Fibroblast of lung (primary cell): ENCODE data around the gene RCAN3.

Experiments used
- CTCF ChIP-seq, 2 donors: IDR thresholded peaks in 1 of 2; conservative IDR thresholded peaks in 1 of 2; 1 replicate in 1 of 2; 2 replicates in 1 of 2; pipeline ENCODE4 v1.5.1; 2011 to 2012; ENCODE audit warnings: low read length in 2 of 2, control low read depth in 1 of 2, inconsistent platforms in 1 of 2, low read depth in 1 of 2, mild to moderate bottlenecking in 1 of 2
- EZH2 ChIP-seq: IDR thresholded peaks from 2 replicates; pipeline ENCODE4 v1.5.1; 2012; ENCODE audit warnings: low read length, control low read depth, mild to moderate bottlenecking; ENCODE audit errors: missing control alignments

GRCh38 chr1:24500448-24501048 is 2.1 kb upstream of the RCAN3 start:
- TF ChIP-seq EZH2 (no peak), CTCF (conservative IDR thresholded peaks at IDR 0.05 in 1 of 2, IDR thresholded peaks at IDR 0.05 in 1 of 2; ENCODE audit: low read depth in 1 of 2, low read length in 2 of 2) (no peak)
